Keratinocyte (primary cell): Measurements from ENCODE around the gene MBP.

ENCODE experiments used
- CTCF ChIP-seq, 3 experiments: IDR thresholded peaks in 1 of 3; conservative IDR thresholded peaks in 1 of 3; optimal IDR thresholded peaks in 1 of 3; 2 replicates in 2 of 3; 3 replicates in 1 of 3; pipeline versions ENCODE3 to v1.5.1; 2011; ENCODE audit warnings: low read length in 3 of 3, mild to moderate bottlenecking in 3 of 3, moderate library complexity in 2 of 3, control low read depth in 1 of 3, inconsistent platforms in 1 of 3; ENCODE audit not compliant: insufficient read depth in 2 of 3; ENCODE audit errors: extremely low read depth in 1 of 3
- EZH2 ChIP-seq: IDR thresholded peaks from one replicate; pipeline ENCODE4 v1.6.1; 2012; ENCODE audit warnings: inconsistent platforms, mild to moderate bottlenecking, low read length, moderate library complexity

GRCh38 chr18:76983613-76984051 lies 149.0 kb downstream of the MBP start:
- TF ChIP-seq CTCF (optimal IDR thresholded peaks at IDR 0.05 in 1 of 3, IDR thresholded peaks at IDR 0.05 in 1 of 3, conservative IDR thresholded peaks at IDR 0.05 in 1 of 3; ENCODE audit: extremely low read depth in 1 of 3, insufficient read depth in 2 of 3, low read length in 3 of 3) (no peak), EZH2 (no peak)
